IMR-90 (cell line): ENCODE data around the gene MCUB. TPM values are rescaled to one million over a fixed set of nuclear protein-coding genes. Genes with fewer than 3 reads are reported as not detected.

Source experiments
- ATAC-seq: fragments of 200-7000 bp; cut with Tn5 transposase; 2 replicates; pipeline ENCODE4 v1.9.1; 2020; ENCODE audit warnings: low read depth, mild to moderate bottlenecking, moderate library complexity
- BruUV-seq: library from RNA; stranded (reverse); fragments of 400-500 nt; replicated peaks from 2 replicates; lab custom pipeline; 2021; lab: Mats Ljungman, UMichigan
- CTCF ChIA-PET: fragments of 300-600 bp; formaldehyde crosslinking; extraction: SDS; loops from one replicate; lab custom pipeline; 2021; ENCODE audit warnings: antibody characterized with exemption; lab: Yijun Ruan, JAX
- POLR2A ChIA-PET: fragments of 300-600 bp; sonication (Branson Sonifier 250); formaldehyde crosslinking; loops from one replicate; lab custom pipeline; 2022; ENCODE audit warnings: antibody characterized with exemption; ENCODE audit not compliant: unreplicated experiment; lab: Charles Lee
- DNase-seq: peaks from one replicate; pipeline ENCODE4 v3.0.0; 2013
- H2AFZ ChIP-seq: replicated peaks from 2 replicates; pipeline ENCODE3; 2013; ENCODE audit warnings: low read length, mild to moderate bottlenecking; ENCODE audit not compliant: poor library complexity
- H2AK5ac ChIP-seq: 2 replicates; pipeline ENCODE4 v1.6.1; 2013; ENCODE audit warnings: low read depth, low read length, inconsistent platforms
- H2AK9ac ChIP-seq: replicated peaks from 2 replicates; pipeline ENCODE3; 2013; ENCODE audit warnings: mild to moderate bottlenecking, low read depth, low read length, moderate library complexity; ENCODE audit not compliant: poor library complexity
- H2BK120ac ChIP-seq: 2 replicates; pipeline ENCODE4 v1.6.1; 2013; ENCODE audit warnings: low read depth, low read length, inconsistent platforms
- H2BK15ac ChIP-seq: 3 replicates; pipeline ENCODE4 v1.6.1; 2013; ENCODE audit warnings: low read depth, low read length, inconsistent platforms
- H2BK20ac ChIP-seq: 2 replicates; pipeline ENCODE4 v1.6.1; 2013; ENCODE audit warnings: low read depth, mild to moderate bottlenecking, inconsistent platforms, low read length, moderate library complexity
- H2BK5ac ChIP-seq: 2 replicates; pipeline ENCODE4 v1.6.1; 2013; ENCODE audit warnings: mild to moderate bottlenecking, low read depth, low read length, inconsistent platforms; ENCODE audit not compliant: poor library complexity, severe bottlenecking
- H3K14ac ChIP-seq: replicated peaks from 2 replicates; pipeline ENCODE4 v1.6.1; 2013; ENCODE audit warnings: low read depth, low read length, inconsistent platforms
- H3K18ac ChIP-seq: 2 replicates; pipeline ENCODE4 v1.6.1; 2013; ENCODE audit warnings: low read depth, low read length, control low read depth
- H3K23ac ChIP-seq: 2 replicates; pipeline ENCODE4 v1.6.1; 2013; ENCODE audit warnings: low read depth, low read length, inconsistent platforms
- H3K27ac ChIP-seq: 2 replicates; pipeline ENCODE4 v1.5.1; 2013; ENCODE audit warnings: mild to moderate bottlenecking, control low read depth, low read length; ENCODE audit not compliant: insufficient read depth
- H3K27me3 ChIP-seq: 2 replicates; pipeline ENCODE4 v1.6.1; 2013; ENCODE audit warnings: low read length; ENCODE audit not compliant: control insufficient read depth, insufficient read depth
- H3K36me3 ChIP-seq: 2 replicates; pipeline ENCODE4 v1.6.1; 2013; ENCODE audit warnings: low read length, mixed read lengths; ENCODE audit not compliant: control insufficient read depth, insufficient read depth
- H3K4ac ChIP-seq: 2 replicates; pipeline ENCODE4 v1.6.1; 2013; ENCODE audit warnings: low read depth, low read length, inconsistent platforms
- H3K4me1 ChIP-seq: 2 replicates; pipeline ENCODE4 v1.6.1; 2013; ENCODE audit warnings: low read length, mixed read lengths; ENCODE audit not compliant: control insufficient read depth, insufficient read depth
- H3K4me2 ChIP-seq: 2 replicates; pipeline ENCODE4 v1.6.1; 2013; ENCODE audit warnings: low read depth, mild to moderate bottlenecking, control low read depth, low read length, moderate library complexity
- H3K4me3 ChIP-seq: 2 replicates; pipeline ENCODE4 v1.5.1; 2013; ENCODE audit warnings: low read depth, mild to moderate bottlenecking, control low read depth, low read length, moderate library complexity; ENCODE audit not compliant: insufficient read depth
- H3K56ac ChIP-seq: 2 replicates; pipeline ENCODE4 v1.6.1; 2013; ENCODE audit warnings: low read length, inconsistent platforms; ENCODE audit not compliant: insufficient read depth; ENCODE audit errors: extremely low read depth
- H3K79me1 ChIP-seq, 2 experiments: 2 replicates each; pipeline ENCODE4 v1.6.1; 2013; ENCODE audit warnings: low read length in 2 of 2, inconsistent platforms in 1 of 2, low read depth in 1 of 2
- H3K9ac ChIP-seq: 2 replicates; pipeline ENCODE4 v1.6.1; 2013; ENCODE audit warnings: low read depth, low read length, control low read depth
- H3K9me1 ChIP-seq: 2 replicates; pipeline ENCODE4 v1.6.1; 2013; ENCODE audit warnings: low read length, inconsistent platforms; ENCODE audit not compliant: insufficient read depth
- H3K9me3 ChIP-seq: 2 replicates; pipeline ENCODE4 v1.6.1; 2013; ENCODE audit warnings: low read length; ENCODE audit not compliant: control insufficient read depth, insufficient read depth
- H4K20me1 ChIP-seq: 2 replicates; pipeline ENCODE4 v1.6.1; 2013; ENCODE audit warnings: low read length, inconsistent platforms; ENCODE audit not compliant: insufficient read depth
- H4K5ac ChIP-seq: 2 replicates; pipeline ENCODE4 v1.6.1; 2013; ENCODE audit warnings: mild to moderate bottlenecking, low read depth, low read length, control low read depth
- H4K8ac ChIP-seq, 2 experiments: 2 replicates each; pipeline ENCODE4 v1.6.1; 2013; ENCODE audit warnings: low read depth in 2 of 2, low read length in 2 of 2, control low read depth in 1 of 2, inconsistent platforms in 1 of 2
- H4K91ac ChIP-seq: 2 replicates; pipeline ENCODE4 v1.6.1; 2013; ENCODE audit warnings: low read depth, low read length, inconsistent platforms; ENCODE audit not compliant: insufficient read depth
- CEBPB ChIP-seq: IDR thresholded peaks from 2 replicates; pipeline ENCODE4 v1.6.1; 2012; ENCODE audit warnings: low read depth, low read length, improper control_type of control experiment
- CHD1 ChIP-seq: IDR thresholded peaks from 2 replicates; pipeline ENCODE4 v1.6.1; 2012; ENCODE audit warnings: low read depth, low read length, improper control_type of control experiment
- FOS ChIP-seq: fragments of 150-350 bp; IDR thresholded peaks from 2 replicates; pipeline ENCODE4 v1.6.1; 2016; ENCODE audit warnings: low read depth, low read length
- MAFK ChIP-seq: IDR thresholded peaks from 2 replicates; pipeline ENCODE4 v1.6.1; 2012; ENCODE audit warnings: low read depth, low read length, improper control_type of control experiment
- MAZ ChIP-seq: IDR thresholded peaks from 2 replicates; pipeline ENCODE4 v1.6.1; 2012; ENCODE audit warnings: low read depth, mild to moderate bottlenecking, low read length, improper control_type of control experiment, moderate library complexity, borderline replicate concordance
- MXI1 ChIP-seq: IDR thresholded peaks from 2 replicates; pipeline ENCODE4 v1.6.1; 2012; ENCODE audit warnings: low read depth, mild to moderate bottlenecking, low read length, moderate library complexity, borderline replicate concordance
- NFE2L2 ChIP-seq: fragments of 150-350 bp; IDR thresholded peaks from 2 replicates; pipeline ENCODE4 v1.6.1; 2016; ENCODE audit warnings: low read depth, mild to moderate bottlenecking, low read length
- RAD21 ChIP-seq: IDR thresholded peaks from 2 replicates; pipeline ENCODE4 v1.6.1; 2012; ENCODE audit warnings: low read length, improper control_type of control experiment
- RCOR1 ChIP-seq: IDR thresholded peaks from 2 replicates; pipeline ENCODE4 v1.6.1; 2012; ENCODE audit warnings: mild to moderate bottlenecking, low read length, improper control_type of control experiment; ENCODE audit not compliant: insufficient replicate concordance
- SMC3 ChIP-seq: fragments of 150-350 bp; IDR thresholded peaks from 2 replicates; pipeline ENCODE4 v1.6.1; 2016; ENCODE audit warnings: low read depth, mild to moderate bottlenecking, antibody characterized with exemption, low read length, moderate library complexity
- WGBS, 2 experiments: methylation state at CpG; one replicate each; pipeline versions ENCODE4 v1.1.5 to v1.1.7; 2013; ENCODE audit warnings: missing lambda C conversion rate in 2 of 2; ENCODE audit not compliant: insufficient read length in 1 of 2; ENCODE audit errors: extremely low coverage in 2 of 2; 5-methylcytosine and 5-hydroxymethylcytosine counted together
- dilution Hi-C: fragments of 300-500 bp; cut with HindIII; formaldehyde crosslinking; loops from one replicate; pipeline ENCODE4 v1.14.3; 2018; ENCODE audit warnings: low sequenced_read_pairs; ENCODE audit not compliant: unreplicated experiment
- in situ Hi-C: fragments of 300-500 bp; cut with MboI; formaldehyde crosslinking; loops from 3 replicates; pipeline ENCODE4 v1.14.3; 2019; ENCODE audit warnings: low sequenced_read_pairs, inconsistent platforms, mixed read lengths
- intact Hi-C: fragments of 100-400 bp; cut with micrococcal nuclease; formaldehyde crosslinking; loops from 2 replicates; pipeline ENCODE4 v1.10.0; 2022
- polyA plus RNA-seq, 3 experiments: library from polyadenylated mRNA; depleted of rRNA; stranded (reverse); fragments of >200 nt; gene quantifications; 2 replicates each; pipeline ENCODE4 v1.2.3, GENCODE V29; 2012; ENCODE audit warnings: low replicate concordance in 1 of 3
- total RNA-seq: library from RNA; depleted of rRNA; stranded (reverse); fragments of >200 nt; gene quantifications from 2 replicates; pipeline ENCODE4 v1.2.3, GENCODE V29; 2012
- TF ChIP-seq, protein P1 (sequence below): fragments of 150-350 bp; IDR thresholded peaks from 2 replicates; pipeline ENCODE4 v1.6.1; 2016; ENCODE audit warnings: low read depth, mild to moderate bottlenecking, low read length, moderate library complexity, borderline replicate concordance
- TF ChIP-seq, protein P2 (sequence below): conservative IDR thresholded peaks from 2 replicates; pipeline ENCODE4 v1.5.1; 2012; ENCODE audit warnings: mild to moderate bottlenecking, low read depth, low read length, improper control_type of control experiment
- TF ChIP-seq, protein P3 (sequence below): fragments of 150-350 bp; IDR thresholded peaks from 2 replicates; pipeline ENCODE4 v1.6.1; 2017; ENCODE audit warnings: mild to moderate bottlenecking, antibody characterized with exemption, low read length, low read depth

The MCUB gene
- total and polyA plus RNA-seq, 2 of the 4 experiments (the other 2 are of a cell fraction), result 18.5 to 20.4 TPM

DNA sequence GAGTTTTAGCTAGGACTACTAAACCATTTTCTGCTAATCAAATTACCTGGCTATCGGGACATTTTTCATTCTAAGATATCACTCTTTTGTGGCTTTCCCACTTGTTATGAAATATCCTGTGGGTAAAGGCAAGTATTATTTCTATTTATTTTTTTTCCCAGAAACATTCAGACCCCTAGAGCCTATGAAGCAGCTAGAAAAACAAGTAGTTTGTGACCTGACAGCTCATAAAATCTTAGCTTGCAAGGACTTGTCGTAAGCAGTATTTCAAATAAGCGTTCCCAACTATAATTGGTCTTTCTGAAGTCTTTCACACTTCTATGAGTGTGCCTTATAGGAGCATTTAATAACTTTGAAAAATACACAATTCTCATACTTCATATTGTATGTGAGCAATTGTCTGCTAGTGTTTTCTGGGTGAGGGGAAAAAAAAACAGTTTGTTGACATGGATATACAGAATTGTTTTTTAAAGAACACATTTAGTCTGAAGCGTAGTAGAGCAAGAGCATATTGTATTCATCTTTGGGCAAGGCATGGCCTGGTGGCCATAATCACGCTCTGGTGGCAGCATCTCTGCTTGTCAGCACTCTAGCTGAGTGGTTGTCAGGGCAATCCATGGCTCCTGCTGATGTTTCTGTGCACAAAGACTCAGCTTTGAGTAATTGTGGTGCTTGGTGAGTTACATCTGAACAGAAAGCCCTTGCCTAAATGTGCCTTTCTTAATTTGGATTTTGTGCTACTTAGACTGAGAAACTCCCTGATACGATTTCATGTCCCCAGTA is 2.6 kb downstream of the MCUB start:
- TF ChIP-seq RCOR1 (no peak), SMC3 (no peak), MXI1 (no peak), RAD21 (no peak), MAZ (no peak), FOS (no peak), CHD1 (no peak), CEBPB (no peak), NFE2L2 (no peak), MAFK (no peak)
- TF ChIP-seq, protein P1, sequence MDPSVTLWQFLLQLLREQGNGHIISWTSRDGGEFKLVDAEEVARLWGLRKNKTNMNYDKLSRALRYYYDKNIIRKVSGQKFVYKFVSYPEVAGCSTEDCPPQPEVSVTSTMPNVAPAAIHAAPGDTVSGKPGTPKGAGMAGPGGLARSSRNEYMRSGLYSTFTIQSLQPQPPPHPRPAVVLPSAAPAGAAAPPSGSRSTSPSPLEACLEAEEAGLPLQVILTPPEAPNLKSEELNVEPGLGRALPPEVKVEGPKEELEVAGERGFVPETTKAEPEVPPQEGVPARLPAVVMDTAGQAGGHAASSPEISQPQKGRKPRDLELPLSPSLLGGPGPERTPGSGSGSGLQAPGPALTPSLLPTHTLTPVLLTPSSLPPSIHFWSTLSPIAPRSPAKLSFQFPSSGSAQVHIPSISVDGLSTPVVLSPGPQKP, result no peak
- TF ChIP-seq, protein P2, sequence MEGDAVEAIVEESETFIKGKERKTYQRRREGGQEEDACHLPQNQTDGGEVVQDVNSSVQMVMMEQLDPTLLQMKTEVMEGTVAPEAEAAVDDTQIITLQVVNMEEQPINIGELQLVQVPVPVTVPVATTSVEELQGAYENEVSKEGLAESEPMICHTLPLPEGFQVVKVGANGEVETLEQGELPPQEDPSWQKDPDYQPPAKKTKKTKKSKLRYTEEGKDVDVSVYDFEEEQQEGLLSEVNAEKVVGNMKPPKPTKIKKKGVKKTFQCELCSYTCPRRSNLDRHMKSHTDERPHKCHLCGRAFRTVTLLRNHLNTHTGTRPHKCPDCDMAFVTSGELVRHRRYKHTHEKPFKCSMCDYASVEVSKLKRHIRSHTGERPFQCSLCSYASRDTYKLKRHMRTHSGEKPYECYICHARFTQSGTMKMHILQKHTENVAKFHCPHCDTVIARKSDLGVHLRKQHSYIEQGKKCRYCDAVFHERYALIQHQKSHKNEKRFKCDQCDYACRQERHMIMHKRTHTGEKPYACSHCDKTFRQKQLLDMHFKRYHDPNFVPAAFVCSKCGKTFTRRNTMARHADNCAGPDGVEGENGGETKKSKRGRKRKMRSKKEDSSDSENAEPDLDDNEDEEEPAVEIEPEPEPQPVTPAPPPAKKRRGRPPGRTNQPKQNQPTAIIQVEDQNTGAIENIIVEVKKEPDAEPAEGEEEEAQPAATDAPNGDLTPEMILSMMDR, result no peak
- TF ChIP-seq, protein P3, sequence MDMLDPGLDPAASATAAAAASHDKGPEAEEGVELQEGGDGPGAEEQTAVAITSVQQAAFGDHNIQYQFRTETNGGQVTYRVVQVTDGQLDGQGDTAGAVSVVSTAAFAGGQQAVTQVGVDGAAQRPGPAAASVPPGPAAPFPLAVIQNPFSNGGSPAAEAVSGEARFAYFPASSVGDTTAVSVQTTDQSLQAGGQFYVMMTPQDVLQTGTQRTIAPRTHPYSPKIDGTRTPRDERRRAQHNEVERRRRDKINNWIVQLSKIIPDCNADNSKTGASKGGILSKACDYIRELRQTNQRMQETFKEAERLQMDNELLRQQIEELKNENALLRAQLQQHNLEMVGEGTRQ, result no peak
- DNase-seq, result no peak
- in situ Hi-C loops, result no loop called here
- Histone ChIP-seq H3K18ac (no peak overlapping the region), H4K8ac (no peak overlapping the region), H4K91ac (no peak overlapping the region), H3K4me1 (no peaks in the 10 kb centered on the region; the same call in 1 of the 2 replicates), H3K23ac (no peak overlapping the region), H3K9me1 (no peaks in the 10 kb centered on the region), H2BK20ac (no peak overlapping the region), H3K4ac (no peak overlapping the region), H2AK5ac (no peak overlapping the region), H3K4me3 (no peak overlapping the region), H4K5ac (no peak overlapping the region), H3K9ac (no peak overlapping the region), H3K79me1 (peaks cover 5 to 6% of the 10 kb centered on the region in 2 experiments; a peak in 3 of 4 replicates), H2BK120ac (no peak overlapping the region), H3K27ac (no peak overlapping the region), H3K9me3 (no peaks in the 10 kb centered on the region), H3K36me3 (no peaks in the 10 kb centered on the region), H2AK9ac (no peak overlapping the region), H3K14ac (no peak overlapping the region), H2BK15ac (no peak overlapping the region), H3K4me2 (no peak overlapping the region), H3K27me3 (no peaks in the 10 kb centered on the region), H3K56ac (no peak overlapping the region), H4K20me1 (no peaks in the 10 kb centered on the region), H2AFZ (no peak overlapping the region), H2BK5ac (no peak overlapping the region)
- CTCF ChIA-PET, result no interaction called here
- POLR2A ChIA-PET, result interaction anchor here (0.5 kb wide), 1 partner anchor 124 kb away, joined by 6 read pairs; no protein-coding TSS in a partner anchor
- dilution Hi-C loops, result no loop called here
- 100% methylated on average over 2 of the region's 6 CpGs; no CpG with 5 or more reads in 1 of the 2 experiments for WGBS, 2 experiments
- ATAC-seq, result no peak
- intact Hi-C loops, result loop anchor here (5.0 kb wide), 1 partner anchor 130 kb away; the partner anchor contains the start of gene SEC24B
- no TSS peak for BruUV-seq
